DND-41 (cell line): ENCODE data around the gene SUMO4.

ENCODE experiments used
- ATAC-seq: fragments of 200-7000 bp; cut with Tn5 transposase; 3 replicates; pipeline ENCODE4 v1.9.1; 2021; ENCODE audit warnings: low read depth; ENCODE audit not compliant: insufficient read depth
- DNase-seq: peaks from one replicate; pipeline ENCODE4 v3.0.0-alpha.2; 2020
- H2AFZ ChIP-seq: 2 replicates; pipeline ENCODE4 v1.6.0; 2012; ENCODE audit warnings: low read depth, low read length
- H3K27ac ChIP-seq: 2 replicates; pipeline ENCODE4 v1.5.1; 2012; ENCODE audit warnings: low read length, inconsistent platforms
- H3K27me3 ChIP-seq: fragments of 200-600 bp; sonication (generic); 2 replicates; pipeline ENCODE4 v1.6.0; 2012; ENCODE audit warnings: low read length, mild to moderate bottlenecking, inconsistent platforms; ENCODE audit not compliant: insufficient read depth, poor library complexity
- H3K36me3 ChIP-seq: 2 replicates; pipeline ENCODE4 v1.5.1; 2012; ENCODE audit warnings: low read length, inconsistent platforms; ENCODE audit not compliant: insufficient read depth
- H3K4me1 ChIP-seq: 2 replicates; pipeline ENCODE4 v1.5.1; 2012; ENCODE audit warnings: mild to moderate bottlenecking, low read length; ENCODE audit not compliant: insufficient read depth
- H3K4me2 ChIP-seq: 2 replicates; pipeline ENCODE4 v1.6.0; 2012; ENCODE audit warnings: mild to moderate bottlenecking, moderate library complexity, low read length, inconsistent platforms; ENCODE audit not compliant: insufficient read depth
- H3K4me3 ChIP-seq, 2 experiments: fragments of 200-600 bp in 1 of 2; shearing (Covaris generic) in 1 of 2; 2 replicates each; pipeline ENCODE4 v1.5.1; 2012 to 2016; ENCODE audit warnings: inconsistent platforms in 2 of 2, low read length in 2 of 2, mild to moderate bottlenecking in 2 of 2, low read depth in 1 of 2, moderate library complexity in 1 of 2
- H3K79me2 ChIP-seq: 2 replicates; pipeline ENCODE4 v1.6.0; 2012; ENCODE audit warnings: low read length, inconsistent platforms; ENCODE audit not compliant: insufficient read depth
- H3K9ac ChIP-seq: 2 replicates; pipeline ENCODE4 v1.6.0; 2012; ENCODE audit warnings: low read depth, mild to moderate bottlenecking, inconsistent platforms, low read length, moderate library complexity
- H3K9me3 ChIP-seq: 2 replicates; pipeline ENCODE4 v1.5.1; 2012; ENCODE audit warnings: low read length, moderate library complexity, mild to moderate bottlenecking, inconsistent platforms; ENCODE audit not compliant: insufficient read depth, severe bottlenecking
- H4K20me1 ChIP-seq: 2 replicates; pipeline ENCODE4 v1.6.0; 2012; ENCODE audit warnings: low read length; ENCODE audit not compliant: insufficient read depth
- CTCF ChIP-seq: IDR thresholded peaks from 2 replicates; pipeline ENCODE4 v1.5.1; 2012; ENCODE audit warnings: borderline replicate concordance, low read length, moderate library complexity, mild to moderate bottlenecking; ENCODE audit not compliant: poor library complexity, severe bottlenecking; ENCODE audit errors: extremely low read depth
- EZH2 ChIP-seq: IDR thresholded peaks from 3 replicates; pipeline ENCODE4 v1.6.1; 2012; ENCODE audit warnings: borderline replicate concordance, low read depth, mild to moderate bottlenecking, moderate library complexity, low read length, inconsistent platforms; ENCODE audit not compliant: severe bottlenecking

The SUMO4 gene

GRCh38 chr6:149362289-149362688 lies 37.8 kb upstream of the SUMO4 start:
- Histone ChIP-seq H3K4me2 (no peak overlapping the region), H3K9me3 (no peaks in the 10 kb centered on the region), H3K4me1 (peaks cover 49% of the 10 kb centered on the region), H3K79me2 (peaks cover 100% of the 10 kb centered on the region), H2AFZ (no peak overlapping the region), H3K27me3 (no peaks in the 10 kb centered on the region), H3K27ac (no peak overlapping the region), H3K36me3 (peaks cover 7% of the 10 kb centered on the region; the same call in 1 of the 2 replicates), H3K4me3 (no peak overlapping the region), H3K9ac (no peak overlapping the region), H4K20me1 (peaks cover 53% of the 10 kb centered on the region)
- no peak for DNase-seq
- ATAC-seq: no peak
- no peak for TF ChIP-seq CTCF
- TF ChIP-seq EZH2: no peak

GRCh38 chr6:149363154-149363553 lies 36.9 kb upstream of the SUMO4 start:
- peaks cover 7% of the 10 kb centered on the region; the same call in 1 of the 2 replicates for H3K36me3 ChIP-seq
- peaks cover 100% of the 10 kb centered on the region for H3K79me2 ChIP-seq
- H3K9ac ChIP-seq: no peak overlapping the region
- no peak overlapping the region for H3K4me2 ChIP-seq
- ATAC-seq: no peak
- H3K27ac ChIP-seq: no peak overlapping the region
- no peak for DNase-seq
- no peak overlapping the region for H2AFZ ChIP-seq
- H3K4me1 ChIP-seq: peaks cover 58% of the 10 kb centered on the region
- H4K20me1 ChIP-seq: peaks cover 60% of the 10 kb centered on the region
- no peaks in the 10 kb centered on the region for H3K27me3 ChIP-seq
- no peak overlapping the region for H3K4me3 ChIP-seq
- TF ChIP-seq CTCF: no peak
- no peaks in the 10 kb centered on the region for H3K9me3 ChIP-seq

GRCh38 chr6:149364557-149364956 lies 35.5 kb upstream of the SUMO4 start:
- Histone ChIP-seq H3K79me2 (peaks cover 100% of the 10 kb centered on the region), H3K27me3 (no peaks in the 10 kb centered on the region), H4K20me1 (peaks cover 61% of the 10 kb centered on the region), H3K4me1 (peaks cover 63% of the 10 kb centered on the region), H3K36me3 (peaks cover 12% of the 10 kb centered on the region; the same call in 1 of the 2 replicates), H3K27ac (no peak overlapping the region), H3K4me2 (peak overlapping the region; percentile 3; the same call in 1 of the 2 replicates), H2AFZ (no peak overlapping the region), H3K9ac (no peak overlapping the region), H3K4me3 (no peak overlapping the region), H3K9me3 (no peaks in the 10 kb centered on the region)
- no peak for ATAC-seq
- TF ChIP-seq EZH2 (no peak), CTCF (no peak)
- DNase-seq: no peak

GRCh38 chr6:149365197-149365596 lies 34.9 kb upstream of the SUMO4 start:
- 0 out of 2 replicates have a peak overlapping the region, but pooled peaks have one; percentile 49 for H3K4me2 ChIP-seq
- no peaks in the 10 kb centered on the region for H3K9me3 ChIP-seq
- H2AFZ ChIP-seq: no peak overlapping the region
- no peak overlapping the region for H3K4me3 ChIP-seq
- H3K9ac ChIP-seq: no peak overlapping the region
- ATAC-seq (no peak), DNase-seq (no peak)
- peaks cover 100% of the 10 kb centered on the region for H3K79me2 ChIP-seq
- H4K20me1 ChIP-seq: peaks cover 59% of the 10 kb centered on the region
- H3K4me1 ChIP-seq: peaks cover 63% of the 10 kb centered on the region
- peaks cover 14% of the 10 kb centered on the region for H3K36me3 ChIP-seq
- 0 out of 2 replicates have a peak overlapping the region, but pooled peaks have one; percentile 24 for H3K27ac ChIP-seq
- no peak for TF ChIP-seq CTCF
- TF ChIP-seq EZH2: no peak
- H3K27me3 ChIP-seq: no peaks in the 10 kb centered on the region
